Ishikawa (cell line): ENCODE data around the gene FAM219A.

Source experiments
- EGR1 ChIP-seq: IDR thresholded peaks from 2 replicates; pipeline ENCODE4 v1.6.1; 2012
- MAX ChIP-seq: IDR thresholded peaks from 2 replicates; pipeline ENCODE4 v1.6.1; 2012

DNA sequence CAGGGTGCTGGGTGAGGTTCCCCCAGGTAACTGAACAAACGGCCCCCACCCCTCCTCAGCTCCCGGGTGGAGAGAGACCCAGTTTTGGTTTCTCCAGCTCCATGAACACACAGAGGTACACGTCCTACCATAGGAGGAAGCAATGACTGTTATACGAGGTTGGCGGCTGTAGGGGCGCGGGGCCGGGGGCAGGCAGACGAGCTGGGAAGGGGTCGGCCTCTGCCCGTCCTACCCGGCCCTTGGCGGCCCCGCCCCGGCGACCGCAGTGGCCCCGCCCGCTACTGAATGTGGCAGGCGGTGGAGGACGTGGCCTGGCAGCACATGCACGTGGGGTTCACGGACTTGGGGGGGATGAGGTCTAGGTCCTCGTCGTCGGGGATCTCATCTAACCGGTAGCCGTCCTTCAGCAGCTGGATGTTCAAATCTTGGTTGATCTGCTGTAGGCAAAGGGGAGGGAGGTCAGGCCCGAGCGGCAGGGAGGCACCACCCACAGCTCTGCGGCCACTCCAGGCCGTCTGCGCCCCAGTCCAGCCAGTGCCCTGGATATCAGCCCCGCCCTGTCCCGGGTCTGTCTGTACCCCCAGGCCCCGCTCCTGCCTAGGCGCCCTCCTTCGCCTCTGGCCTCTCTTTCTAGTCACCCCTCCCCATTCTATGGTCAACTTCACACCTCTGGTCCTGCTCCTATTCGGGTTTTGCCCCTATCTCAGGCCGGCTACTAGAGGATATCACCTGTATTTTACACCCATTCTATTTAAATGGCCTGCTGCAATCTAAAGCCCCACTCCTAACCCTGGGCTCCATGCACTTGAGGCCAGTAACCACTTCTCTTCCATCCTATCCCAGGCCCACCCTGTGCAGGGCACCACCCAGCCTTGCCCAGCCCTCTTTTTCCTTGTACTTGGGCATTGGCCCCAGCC is 57.4 kb downstream of the FAM219A start:
- TF ChIP-seq EGR1 (no peak), MAX (no peak)
